Right lobe of liver (tissue), 6 donors: ENCODE results near the gene MRPL36. TPM values are rescaled to one million over a fixed set of nuclear protein-coding genes. Genes with fewer than 3 reads are reported as not detected.

ENCODE experiments used
- ATAC-seq, 4 donors: fragments of 200-7000 bp; cut with Tn5 transposase; one replicate each; pipeline ENCODE4 v1.9.1; 2020; ENCODE audit warnings: mild to moderate bottlenecking in 4 of 4, moderate library complexity in 4 of 4
- DNase-seq, 3 donors: peaks; one replicate each; pipeline ENCODE4 v3.0.0-alpha.2; 2020
- H3K27ac ChIP-seq, 3 donors: fragments of 200-600 bp; one replicate each; pipeline ENCODE4 v1.8.0; 2022
- H3K27me3 ChIP-seq, 2 donors: fragments of 200-600 bp; one replicate each; pipeline ENCODE4 v1.8.0; 2022
- H3K36me3 ChIP-seq, 4 donors: fragments of 200-600 bp; sonication (generic) in 1 of 4; one replicate each; pipeline versions ENCODE4 v1.5.1 to v1.8.0; 2017 to 2022; ENCODE audit warnings: control low read depth in 1 of 4
- H3K4me1 ChIP-seq, 4 donors: fragments of 200-600 bp; sonication (generic) in 1 of 4; one replicate each; pipeline versions ENCODE4 v1.5.1 to v1.8.0; 2017 to 2022; ENCODE audit warnings: control low read depth in 1 of 4
- H3K4me3 ChIP-seq, 3 donors: fragments of 200-600 bp; one replicate each; pipeline ENCODE4 v1.8.0; 2022
- H3K9me3 ChIP-seq, 4 donors: fragments of 200-600 bp; sonication (generic) in 1 of 4; one replicate each; pipeline versions ENCODE4 v1.5.1 to v1.8.0; 2017 to 2022; ENCODE audit warnings: control low read depth in 1 of 4
- CTCF ChIP-seq, 4 donors: fragments of 200-600 bp in 3 of 4; fragments of 450-650 bp in 1 of 4; IDR thresholded peaks; one replicate each; pipeline versions ENCODE4 v1.5.1 to v1.8.0; 2016 to 2022; ENCODE audit warnings: antibody characterized with exemption in 4 of 4, mild to moderate bottlenecking in 2 of 4
- POLR2A ChIP-seq: fragments of 450-650 bp; IDR thresholded peaks from one replicate; pipeline ENCODE4 v1.6.1; 2017; ENCODE audit warnings: antibody characterized with exemption, mild to moderate bottlenecking
- WGBS: methylation state at CpG from one replicate; pipeline ENCODE4 v1.1.6; 2018; ENCODE audit warnings: low coverage, low lambda C conversion rate; ENCODE audit not compliant: insufficient coverage; ENCODE audit errors: missing lambda C conversion rate; 5-methylcytosine and 5-hydroxymethylcytosine counted together
- intact Hi-C, 2 donors: fragments of 100-400 bp; cut with DNase I; formaldehyde crosslinking; loops; one replicate each; pipeline versions ENCODE4 v1.11.2 to v1.14.1; 2022
- total RNA-seq, 6 experiments: library from RNA; depleted of rRNA in 2 of 6; stranded (reverse); fragments of >200 nt in 2 of 6; fragmentation: NEBNext Ultra II Directional in 3 of 6; extraction: Animal tissue kit (Norgen Biotek cat#: 25700) in 3 of 6; gene quantifications; one replicate each; pipeline versions ENCODE4 v1.1.0 to v1.2.4, GENCODE V29; 2016 to 2023
- donor health status: DM: no; HTN: yes; CAD: no.
- donor health status: DM: no; HTN: no; CAD: no.
- donor health status: DM: no; HTN: no; CAD: no.
- donor health status: DM: no; HTN: yes; CAD: no.
- donor health status: DM: no; HTN: yes; CAD: no.

MRPL36 gene
- total RNA-seq, 6 experiments from 2014 or later, result 30.7 to 40.0 (median 35.5) TPM

- ATAC-seq, result peak in 1 of 4 donors; percentile 16
- 64% methylated on average over 11 of the region's 19 CpGs for WGBS
- TF ChIP-seq CTCF (IDR thresholded peaks at IDR 0.05) (no peak), POLR2A (no peak)
These were observed 21.3 kb downstream of the MRPL36 start for GRCh38 chr5:1778138-1779020.

GRCh38 chr5:1777281-1778137 is 22.1 kb downstream of the MRPL36 start:
- peak in 1 of 4 donors; percentile 32 for ATAC-seq
- 67% methylated on average over 9 of the region's 31 CpGs for WGBS

More at GRCh38 chr5:1778138-1779020, 21.3 kb downstream of the MRPL36 start:
- no peaks in the 10 kb centered on the region for H3K4me1 ChIP-seq
- H3K4me3 ChIP-seq, result no peak overlapping the region
- no peaks in the 10 kb centered on the region for H3K27me3 ChIP-seq
- H3K36me3 ChIP-seq, result no peaks in the 10 kb centered on the region
- DNase-seq, result no peak
- no peak overlapping the region for H3K27ac ChIP-seq
- no peaks in the 10 kb centered on the region for H3K9me3 ChIP-seq
- intact Hi-C loops, result no loop called here

GRCh38 chr5:1776831-1777230 is 22.8 kb downstream of the MRPL36 start:
- intact Hi-C loops, result no loop called here
- ATAC-seq (no peak), DNase-seq (no peak)
- no peaks in the 10 kb centered on the region for H3K27me3 ChIP-seq
- no peaks in the 10 kb centered on the region for H3K4me1 ChIP-seq
- WGBS, result 53% methylated on average over 3 of the region's 6 CpGs
- TF ChIP-seq POLR2A, result no peak
- no peak for TF ChIP-seq CTCF (IDR thresholded peaks at IDR 0.05)
- no peaks in the 10 kb centered on the region for H3K36me3 ChIP-seq
- no peak overlapping the region for H3K4me3 ChIP-seq
- no peak overlapping the region for H3K27ac ChIP-seq
- H3K9me3 ChIP-seq, result no peaks in the 10 kb centered on the region

More at GRCh38 chr5:1777281-1778137, 22.1 kb downstream of the MRPL36 start:
- TF ChIP-seq CTCF (IDR thresholded peaks at IDR 0.05), result no peak
- TF ChIP-seq POLR2A, result no peak
- Histone ChIP-seq H3K4me1 (no peaks in the 10 kb centered on the region), H3K36me3 (no peaks in the 10 kb centered on the region), H3K27me3 (no peaks in the 10 kb centered on the region), H3K9me3 (no peaks in the 10 kb centered on the region), H3K4me3 (no peak overlapping the region), H3K27ac (no peak overlapping the region)
- DNase-seq, result no peak
- intact Hi-C loops, result no loop called here

- Histone ChIP-seq H3K4me1 (no peaks in the 10 kb centered on the region), H3K36me3 (no peaks in the 10 kb centered on the region), H3K9me3 (no peaks in the 10 kb centered on the region), H3K4me3 (no peak overlapping the region), H3K27me3 (no peaks in the 10 kb centered on the region), H3K27ac (no peak overlapping the region)
- peak in 1 of 3 donors; percentile 5 for DNase-seq
- ATAC-seq, result no peak
- intact Hi-C loops, result no loop called here
- TF ChIP-seq POLR2A (no peak), CTCF (IDR thresholded peaks at IDR 0.05) (no peak)
- 25% methylated on average over 5 of the region's 5 CpGs for WGBS
These were observed 27.0 kb downstream of the MRPL36 start for GRCh38 chr5:1772634-1773033.
